Keratinocyte (primary cell): ENCODE measurements around the gene MC1R.

Experiments used
- EZH2 ChIP-seq: IDR thresholded peaks from one replicate; pipeline ENCODE4 v1.6.1; 2012; ENCODE audit warnings: inconsistent platforms, mild to moderate bottlenecking, low read length, moderate library complexity
- TF ChIP-seq, protein P1 (sequence below), 3 experiments: IDR thresholded peaks in 1 of 3; conservative IDR thresholded peaks in 1 of 3; optimal IDR thresholded peaks in 1 of 3; 2 replicates in 2 of 3; 3 replicates in 1 of 3; pipeline versions ENCODE3 to v1.5.1; 2011; ENCODE audit warnings: low read length in 3 of 3, mild to moderate bottlenecking in 3 of 3, moderate library complexity in 2 of 3, control low read depth in 1 of 3, inconsistent platforms in 1 of 3; ENCODE audit not compliant: insufficient read depth in 2 of 3; ENCODE audit errors: extremely low read depth in 1 of 3

DNA sequence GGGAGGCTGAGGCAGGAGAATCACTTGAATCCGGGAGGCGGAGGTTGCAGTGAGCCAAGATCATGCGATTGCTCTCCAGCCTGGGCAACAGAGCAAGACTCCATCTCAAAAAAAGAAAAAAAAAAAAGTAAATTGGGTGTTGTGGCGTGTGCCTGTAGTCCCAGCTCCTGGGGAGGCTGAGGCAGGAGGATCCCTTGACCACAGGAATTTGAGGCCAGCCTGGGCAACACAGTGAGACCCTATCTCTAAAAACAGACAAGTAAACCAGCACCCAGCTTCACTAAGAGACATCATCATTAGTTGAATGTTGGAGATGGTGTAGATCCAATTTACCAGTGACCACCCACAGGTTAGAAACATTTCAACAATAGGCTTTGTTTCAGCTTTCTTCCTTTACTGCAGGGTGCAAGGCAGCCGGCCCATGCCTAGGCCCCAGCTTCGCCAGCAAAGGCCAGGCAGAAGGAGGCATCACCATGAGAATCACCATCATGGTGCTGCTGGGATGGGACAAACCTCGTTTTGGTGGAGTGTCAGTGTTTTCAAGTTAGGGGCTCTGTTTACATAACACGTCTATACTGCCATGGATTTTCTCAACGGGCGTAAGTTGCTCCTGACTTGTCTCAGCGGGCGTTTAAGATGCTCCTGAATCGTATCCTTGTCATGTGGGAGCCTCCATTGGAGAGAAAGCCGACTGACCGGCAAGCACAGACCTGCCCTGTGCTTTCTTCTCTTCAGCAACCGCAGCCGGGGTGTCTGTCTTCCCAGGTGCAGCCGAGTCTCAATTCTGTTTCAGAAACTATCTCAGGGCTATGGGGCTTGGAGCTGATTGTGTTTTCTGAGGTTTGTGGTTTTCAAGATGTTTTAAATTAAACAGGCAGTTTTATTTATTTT lies 37.9 kb upstream of the MC1R start:
- TF ChIP-seq, protein P1, sequence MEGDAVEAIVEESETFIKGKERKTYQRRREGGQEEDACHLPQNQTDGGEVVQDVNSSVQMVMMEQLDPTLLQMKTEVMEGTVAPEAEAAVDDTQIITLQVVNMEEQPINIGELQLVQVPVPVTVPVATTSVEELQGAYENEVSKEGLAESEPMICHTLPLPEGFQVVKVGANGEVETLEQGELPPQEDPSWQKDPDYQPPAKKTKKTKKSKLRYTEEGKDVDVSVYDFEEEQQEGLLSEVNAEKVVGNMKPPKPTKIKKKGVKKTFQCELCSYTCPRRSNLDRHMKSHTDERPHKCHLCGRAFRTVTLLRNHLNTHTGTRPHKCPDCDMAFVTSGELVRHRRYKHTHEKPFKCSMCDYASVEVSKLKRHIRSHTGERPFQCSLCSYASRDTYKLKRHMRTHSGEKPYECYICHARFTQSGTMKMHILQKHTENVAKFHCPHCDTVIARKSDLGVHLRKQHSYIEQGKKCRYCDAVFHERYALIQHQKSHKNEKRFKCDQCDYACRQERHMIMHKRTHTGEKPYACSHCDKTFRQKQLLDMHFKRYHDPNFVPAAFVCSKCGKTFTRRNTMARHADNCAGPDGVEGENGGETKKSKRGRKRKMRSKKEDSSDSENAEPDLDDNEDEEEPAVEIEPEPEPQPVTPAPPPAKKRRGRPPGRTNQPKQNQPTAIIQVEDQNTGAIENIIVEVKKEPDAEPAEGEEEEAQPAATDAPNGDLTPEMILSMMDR (optimal IDR thresholded peaks at IDR 0.05 in 1 of 3, IDR thresholded peaks at IDR 0.05 in 1 of 3, conservative IDR thresholded peaks at IDR 0.05 in 1 of 3; ENCODE audit: extremely low read depth in 1 of 3, insufficient read depth in 2 of 3, low read length in 3 of 3) = no peak
- TF ChIP-seq EZH2 = no peak
